ENCODE data around the gene GSTM3.
A peak's percentile ranks its signal among the peaks of the same experiment; 100 is the strongest.

Gene GSTM3

GRCh38 chr1:109740615-109741373 is at the start of gene GSTM3:
TSS of gene GSTM3 (minus strand) at chr1:109741038. CDS start at chr1:109740287, 751 bp downstream.
- H3K4me1 Mint-ChIP-seq = peaks cover 8% of the 10 kb centered on the region
- H3K27ac Mint-ChIP-seq (ENCODE audit: low read depth) = peak within 1 kb of the TSS; percentile 16
- no peak for ATAC-seq (replicated peaks; ENCODE audit: extremely low read depth, poor library complexity, severe bottlenecking)
- no peak for DNase-seq (ENCODE audit: low spot score in 2 of 2)
- peaks cover 50% of the 10 kb centered on the region for H3K27me3 Mint-ChIP-seq
- H3K9me3 Mint-ChIP-seq = no peaks in the 10 kb centered on the region
- H3K36me3 Mint-ChIP-seq (ENCODE audit: insufficient read depth) = no peaks in the 10 kb centered on the region
- peak within 1 kb of the TSS; percentile 58 for H3K4me3 Mint-ChIP-seq

- no peaks in the 10 kb centered on the region for H3K9me3 Mint-ChIP-seq
- no peaks in the 10 kb centered on the region for H3K27me3 Mint-ChIP-seq
- DNase-seq (ENCODE audit: low spot score in 2 of 2) = no peak
- peaks cover 5% of the 10 kb centered on the region for H3K36me3 Mint-ChIP-seq (ENCODE audit: insufficient read depth)
- no peak for ATAC-seq (replicated peaks; ENCODE audit: extremely low read depth, poor library complexity, severe bottlenecking)
- H3K4me3 Mint-ChIP-seq = no peak overlapping the region
- H3K27ac Mint-ChIP-seq (ENCODE audit: low read depth) = peak overlapping the region; percentile 59
- peaks cover 38% of the 10 kb centered on the region for H3K4me1 Mint-ChIP-seq
Observed at GRCh38 chr1:109790329-109790728, 49.5 kb upstream of the GSTM3 start.

GRCh38 chr1:109789551-109790180 is 48.8 kb upstream of the GSTM3 start:
- no peak for DNase-seq (ENCODE audit: low spot score in 2 of 2)
- Mint-ChIP-seq H3K27me3 (no peaks in the 10 kb centered on the region), H3K4me3 (no peak overlapping the region), H3K27ac (ENCODE audit: low read depth) (peak overlapping the region; percentile 59), H3K36me3 (ENCODE audit: insufficient read depth) (peaks cover 5% of the 10 kb centered on the region), H3K4me1 (peaks cover 34% of the 10 kb centered on the region), H3K9me3 (no peaks in the 10 kb centered on the region)
- no peak for ATAC-seq (replicated peaks; ENCODE audit: extremely low read depth, poor library complexity, severe bottlenecking)

- peaks cover 5% of the 10 kb centered on the region for H3K36me3 Mint-ChIP-seq (ENCODE audit: insufficient read depth)
- H3K9me3 Mint-ChIP-seq = no peaks in the 10 kb centered on the region
- ATAC-seq (replicated peaks; ENCODE audit: extremely low read depth, poor library complexity, severe bottlenecking) = no peak
- H3K4me3 Mint-ChIP-seq = no peak overlapping the region
- DNase-seq (ENCODE audit: low spot score in 2 of 2) = no peak
- H3K27me3 Mint-ChIP-seq = no peaks in the 10 kb centered on the region
- H3K27ac Mint-ChIP-seq (ENCODE audit: low read depth) = no peak overlapping the region
- H3K4me1 Mint-ChIP-seq = peaks cover 27% of the 10 kb centered on the region
Observed at GRCh38 chr1:109788695-109789521, 48.1 kb upstream of the GSTM3 start.

GRCh38 chr1:109787845-109788601 is 47.2 kb upstream of the GSTM3 start:
- Mint-ChIP-seq H3K4me3 (peak overlapping the region; percentile 9), H3K36me3 (ENCODE audit: insufficient read depth) (peaks cover 3% of the 10 kb centered on the region), H3K9me3 (no peaks in the 10 kb centered on the region), H3K4me1 (peaks cover 18% of the 10 kb centered on the region), H3K27ac (ENCODE audit: low read depth) (no peak overlapping the region), H3K27me3 (no peaks in the 10 kb centered on the region)
- DNase-seq (ENCODE audit: low spot score in 2 of 2) (no peak), ATAC-seq (replicated peaks; ENCODE audit: extremely low read depth, poor library complexity, severe bottlenecking) (no peak)

- no peak for ATAC-seq (replicated peaks; ENCODE audit: extremely low read depth, poor library complexity, severe bottlenecking)
- no peaks in the 10 kb centered on the region for H3K9me3 Mint-ChIP-seq
- no peak for DNase-seq (ENCODE audit: low spot score in 2 of 2)
- H3K27ac Mint-ChIP-seq (ENCODE audit: low read depth) = no peak overlapping the region
- no peaks in the 10 kb centered on the region for H3K27me3 Mint-ChIP-seq
- peaks cover 18% of the 10 kb centered on the region for H3K4me1 Mint-ChIP-seq
- H3K36me3 Mint-ChIP-seq (ENCODE audit: insufficient read depth) = peaks cover 3% of the 10 kb centered on the region
- H3K4me3 Mint-ChIP-seq = peak overlapping the region; percentile 9
Observed at GRCh38 chr1:109787211-109787844, 46.5 kb upstream of the GSTM3 start.

GRCh38 chr1:109786531-109787021 is 45.7 kb upstream of the GSTM3 start:
- no peak overlapping the region for H3K27ac Mint-ChIP-seq (ENCODE audit: low read depth)
- ATAC-seq (replicated peaks; ENCODE audit: extremely low read depth, poor library complexity, severe bottlenecking) (no peak), DNase-seq (ENCODE audit: low spot score in 2 of 2) (no peak)
- H3K4me1 Mint-ChIP-seq = peaks cover 16% of the 10 kb centered on the region
- H3K4me3 Mint-ChIP-seq = no peak overlapping the region
- H3K27me3 Mint-ChIP-seq = no peaks in the 10 kb centered on the region
- no peaks in the 10 kb centered on the region for H3K9me3 Mint-ChIP-seq
- H3K36me3 Mint-ChIP-seq (ENCODE audit: insufficient read depth) = peaks cover 3% of the 10 kb centered on the region

- Mint-ChIP-seq H3K9me3 (no peaks in the 10 kb centered on the region), H3K36me3 (ENCODE audit: insufficient read depth) (peaks cover 3% of the 10 kb centered on the region), H3K27ac (ENCODE audit: low read depth) (no peak overlapping the region), H3K4me3 (no peak overlapping the region), H3K4me1 (peaks cover 12% of the 10 kb centered on the region), H3K27me3 (no peaks in the 10 kb centered on the region)
- DNase-seq (ENCODE audit: low spot score in 2 of 2) = no peak
- ATAC-seq (replicated peaks; ENCODE audit: extremely low read depth, poor library complexity, severe bottlenecking) = no peak
Observed at GRCh38 chr1:109786112-109786480, 45.3 kb upstream of the GSTM3 start.

GRCh38 chr1:109785446-109786111 is 44.7 kb upstream of the GSTM3 start:
- H3K36me3 Mint-ChIP-seq (ENCODE audit: insufficient read depth) = peaks cover 3% of the 10 kb centered on the region

GRCh38 chr1:109784551-109785252 is 43.9 kb upstream of the GSTM3 start:
- Mint-ChIP-seq H3K27me3 (no peaks in the 10 kb centered on the region), H3K4me3 (no peak overlapping the region), H3K9me3 (no peaks in the 10 kb centered on the region), H3K4me1 (peaks cover 7% of the 10 kb centered on the region), H3K27ac (ENCODE audit: low read depth) (no peak overlapping the region), H3K36me3 (ENCODE audit: insufficient read depth) (peaks cover 3% of the 10 kb centered on the region)
- ATAC-seq (replicated peaks; ENCODE audit: extremely low read depth, poor library complexity, severe bottlenecking) = no peak
- no peak for DNase-seq (ENCODE audit: low spot score in 2 of 2)

More at GRCh38 chr1:109785446-109786111, 44.7 kb upstream of the GSTM3 start:
- Mint-ChIP-seq H3K4me1 (peaks cover 7% of the 10 kb centered on the region), H3K27ac (ENCODE audit: low read depth) (no peak overlapping the region), H3K9me3 (no peaks in the 10 kb centered on the region), H3K4me3 (no peak overlapping the region), H3K27me3 (no peaks in the 10 kb centered on the region)
- DNase-seq (ENCODE audit: low spot score in 2 of 2) (no peak), ATAC-seq (replicated peaks; ENCODE audit: extremely low read depth, poor library complexity, severe bottlenecking) (no peak)

GRCh38 chr1:109783436-109783835 is 42.6 kb upstream of the GSTM3 start:
- Mint-ChIP-seq H3K4me1 (no peaks in the 10 kb centered on the region), H3K36me3 (ENCODE audit: insufficient read depth) (peaks cover 1% of the 10 kb centered on the region), H3K27ac (ENCODE audit: low read depth) (no peak overlapping the region), H3K27me3 (no peaks in the 10 kb centered on the region), H3K4me3 (no peak overlapping the region), H3K9me3 (no peaks in the 10 kb centered on the region)
- DNase-seq (ENCODE audit: low spot score in 2 of 2) (no peak), ATAC-seq (replicated peaks; ENCODE audit: extremely low read depth, poor library complexity, severe bottlenecking) (no peak)
